ENCODE measurements around the gene TAF5L.
"Not testable (repeated sequence)": the region's sequence is repeated elsewhere in the genome, so short reads cannot be mapped to it uniquely, and the experiment has no call there.

TAF5L gene

DNA sequence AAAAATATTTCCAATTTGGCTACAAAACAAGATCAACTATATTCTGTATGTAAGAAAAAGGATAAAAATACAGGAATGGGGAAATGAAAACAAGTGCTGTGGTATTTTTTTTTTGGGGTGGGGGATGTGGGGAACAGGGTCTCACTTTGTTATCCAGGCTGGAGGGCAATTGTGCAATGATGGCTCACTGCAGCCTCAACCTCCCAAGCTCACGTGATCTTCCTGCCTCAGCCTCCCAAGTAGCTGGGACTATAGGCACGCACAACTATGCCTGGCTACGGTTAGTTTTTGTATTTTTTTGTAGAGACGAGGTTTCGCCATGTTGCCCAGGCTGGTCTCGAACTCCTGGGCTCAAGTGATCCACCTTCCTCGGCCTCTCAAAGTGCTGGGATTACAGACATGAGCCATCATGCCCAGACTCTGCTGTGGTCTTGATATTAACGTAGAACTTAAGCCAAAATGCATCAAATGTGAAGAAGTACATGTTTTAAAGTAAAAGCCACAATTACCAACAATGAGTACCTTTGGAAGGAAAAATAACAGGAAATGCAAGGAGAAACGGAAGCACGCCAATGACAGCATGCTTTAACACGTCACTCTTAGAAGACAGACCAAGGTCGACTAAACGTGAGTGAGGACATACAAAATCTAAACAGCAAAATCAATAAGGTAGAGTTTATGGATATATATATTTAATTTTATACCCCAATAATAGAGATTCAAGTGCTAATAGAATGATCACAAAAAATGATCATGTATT is 58.6 kb downstream of the TAF5L start:
- no peak for DNase-seq (ENCODE audit: low spot score)

DNA sequence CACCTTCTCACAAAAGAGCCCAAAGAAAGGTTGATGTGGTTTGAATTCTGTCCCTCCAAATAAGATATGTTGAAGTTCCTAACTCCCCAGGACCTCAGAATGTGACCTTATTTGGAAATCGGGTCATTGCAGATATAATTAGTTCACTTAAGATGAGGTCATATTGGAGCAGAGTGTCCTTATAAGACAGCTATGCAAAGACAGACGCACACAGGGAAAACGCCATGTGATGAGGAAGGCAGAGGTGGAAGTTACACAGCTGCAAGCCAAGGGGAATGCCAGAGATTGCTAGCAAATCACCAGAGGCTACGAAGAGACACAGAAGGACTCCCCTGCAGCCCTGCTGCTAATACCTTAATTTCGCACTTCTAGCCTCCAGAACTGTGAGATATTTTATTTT is 62.2 kb downstream of the TAF5L start:
- DNase-seq (ENCODE audit: low spot score): no peak

DNA sequence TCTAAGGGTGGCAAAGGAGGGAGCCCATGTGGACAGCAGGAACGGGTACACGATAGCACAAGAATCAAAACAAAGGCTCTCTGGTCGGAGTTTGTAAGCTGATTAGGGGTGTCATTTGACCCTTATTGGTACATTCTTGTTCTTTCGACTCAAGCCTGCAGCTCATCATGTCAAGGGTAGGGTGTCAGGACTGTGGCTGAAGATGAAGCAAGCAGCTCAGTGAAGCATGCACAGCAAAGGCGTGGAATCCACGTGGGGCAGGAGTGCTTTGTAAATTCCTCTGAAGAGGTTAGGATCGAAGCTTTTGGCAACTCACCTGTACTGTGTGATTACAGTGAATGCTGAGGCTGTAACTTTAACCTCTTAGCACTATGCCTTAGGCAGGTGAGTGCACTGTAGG is 62.7 kb downstream of the TAF5L start:
- no peak for DNase-seq (ENCODE audit: low spot score)

DNA sequence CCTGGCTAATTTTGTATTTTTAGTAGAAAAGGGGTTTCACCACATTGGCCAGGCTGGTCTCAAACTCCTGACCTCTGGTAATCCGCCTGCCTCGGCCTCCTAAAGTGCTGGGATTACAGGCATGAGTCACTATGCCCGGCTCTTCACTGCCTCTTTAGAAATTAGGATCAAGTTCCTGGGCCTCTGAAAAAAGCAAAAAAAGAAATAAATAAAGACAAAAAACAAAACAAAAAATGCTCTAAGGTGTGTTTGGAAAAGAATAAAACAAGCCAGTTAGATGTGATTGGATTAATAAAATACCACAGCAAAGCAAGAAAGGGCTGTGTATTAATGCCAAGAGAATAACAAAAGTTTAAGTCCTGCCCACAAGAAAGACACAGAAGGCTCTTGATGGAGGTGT is 63.2 kb downstream of the TAF5L start:
- no peak for DNase-seq (ENCODE audit: low spot score)

DNA sequence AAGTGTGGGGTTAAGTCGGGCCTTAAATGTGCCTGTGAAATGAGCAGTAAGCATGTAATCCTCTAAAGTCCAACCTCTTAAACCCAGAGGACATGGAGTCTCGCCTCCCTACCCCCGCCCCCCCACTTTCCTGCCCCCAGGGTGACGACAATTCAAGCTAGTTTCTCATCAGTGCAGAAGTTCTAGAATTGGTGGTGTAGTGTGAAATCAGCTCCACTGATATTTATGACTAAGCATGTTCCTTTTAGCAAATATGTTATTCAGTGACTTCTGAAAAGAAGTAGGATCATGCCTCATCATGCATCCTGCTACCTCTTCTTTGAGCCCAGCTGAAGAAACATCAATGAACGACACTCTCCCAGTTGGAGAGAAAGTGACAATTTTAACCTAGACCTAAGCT is 64.8 kb downstream of the TAF5L start:
- peak; percentile 42 for DNase-seq (ENCODE audit: low spot score)

DNA sequence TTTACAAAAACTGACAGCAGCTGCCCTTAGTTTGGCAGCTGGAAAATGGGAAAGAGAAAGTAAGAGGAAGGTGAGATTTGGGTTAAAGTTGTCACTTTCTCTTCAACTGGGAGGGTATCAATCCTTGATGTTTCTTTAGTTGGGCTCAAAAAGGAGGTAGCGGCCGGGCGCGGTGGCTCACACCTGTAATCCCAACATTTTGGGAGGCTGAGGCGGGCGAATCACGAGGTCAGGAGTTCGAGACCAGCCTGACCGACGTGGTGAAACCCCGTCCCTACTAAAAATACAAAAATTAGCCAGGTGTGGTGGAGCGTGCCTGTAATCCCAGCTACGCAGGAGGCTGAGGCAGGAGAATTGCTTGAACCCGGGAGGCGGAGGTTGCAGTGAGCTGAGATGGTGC is 65.8 kb downstream of the TAF5L start:
- not testable (repeated sequence) for DNase-seq (ENCODE audit: low spot score)

DNA sequence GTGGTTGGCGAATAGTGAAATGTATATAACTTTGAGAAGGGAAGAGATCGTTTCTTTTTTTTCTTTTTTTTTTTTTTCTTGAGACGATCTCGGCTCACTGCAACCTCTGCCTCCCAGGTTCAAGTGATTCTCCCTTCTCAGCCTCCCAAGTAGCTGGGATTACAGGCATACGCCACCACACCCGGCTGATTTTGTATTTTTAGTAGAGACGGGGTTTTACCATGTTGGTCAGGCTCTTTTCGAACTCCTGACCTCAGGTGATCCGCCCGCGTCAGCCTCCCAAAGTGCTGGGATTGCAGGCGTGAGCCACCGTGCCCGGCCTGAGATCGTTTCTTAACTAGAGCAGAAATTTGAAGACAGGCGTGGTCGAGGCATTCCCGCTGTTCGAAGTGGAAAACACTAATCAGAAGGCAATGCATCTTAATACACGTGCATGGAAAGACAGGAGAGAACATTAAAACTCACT is 66.6 kb downstream of the TAF5L start:
- peak; percentile 34 for DNase-seq (ENCODE audit: low spot score)

DNA sequence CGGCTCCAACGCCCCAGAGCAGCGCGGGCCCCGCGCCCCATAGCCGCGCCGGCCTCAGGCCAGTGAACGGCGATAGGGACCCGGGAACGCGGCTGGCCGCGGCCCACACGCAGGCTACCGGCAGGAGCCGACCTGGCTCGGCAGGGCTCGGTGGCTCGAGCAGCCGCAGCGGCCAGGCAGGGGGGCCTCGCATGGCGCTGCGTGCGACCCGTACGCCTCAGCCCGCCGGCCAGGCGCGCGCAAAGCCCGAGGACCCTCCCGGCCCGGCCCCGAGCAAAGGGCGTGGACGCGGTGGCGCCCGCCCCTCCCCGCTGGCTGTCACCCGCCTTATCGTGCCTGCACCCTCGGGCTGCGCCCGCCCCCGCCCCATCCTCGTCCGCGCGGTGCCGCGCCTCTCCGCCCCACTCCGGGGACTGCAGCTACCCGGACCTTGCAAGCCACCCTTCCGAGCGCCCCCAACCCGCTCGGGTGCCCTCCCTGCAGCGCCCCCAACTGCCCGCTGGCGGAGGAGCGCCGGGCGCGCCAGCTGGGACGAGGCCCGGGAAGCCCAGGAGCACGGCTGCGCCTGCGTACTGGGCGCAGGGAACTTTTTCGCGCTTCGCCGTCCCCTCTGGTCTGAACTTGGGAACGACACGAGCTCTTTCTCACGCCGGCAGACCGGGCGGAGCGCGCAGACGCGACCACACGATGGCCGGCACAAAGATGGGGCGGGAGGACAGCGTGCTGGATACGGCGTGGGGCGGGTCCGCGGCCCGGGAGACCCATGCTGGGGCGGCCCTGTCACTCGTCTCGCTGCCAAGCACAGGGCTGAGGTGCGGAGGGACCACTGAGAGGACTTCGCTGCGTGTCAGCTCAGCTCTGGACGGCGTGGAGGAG is 67.2 kb downstream of the TAF5L start, which contains the start of gene ABCB10:
Gene ABCB10, minus strand, starts transcription at position 248 of the 876 bp plus-strand sequence. Its CDS starts 55 bp downstream, at position 193.
- peak; percentile 92 for DNase-seq (ENCODE audit: low spot score)

DNA sequence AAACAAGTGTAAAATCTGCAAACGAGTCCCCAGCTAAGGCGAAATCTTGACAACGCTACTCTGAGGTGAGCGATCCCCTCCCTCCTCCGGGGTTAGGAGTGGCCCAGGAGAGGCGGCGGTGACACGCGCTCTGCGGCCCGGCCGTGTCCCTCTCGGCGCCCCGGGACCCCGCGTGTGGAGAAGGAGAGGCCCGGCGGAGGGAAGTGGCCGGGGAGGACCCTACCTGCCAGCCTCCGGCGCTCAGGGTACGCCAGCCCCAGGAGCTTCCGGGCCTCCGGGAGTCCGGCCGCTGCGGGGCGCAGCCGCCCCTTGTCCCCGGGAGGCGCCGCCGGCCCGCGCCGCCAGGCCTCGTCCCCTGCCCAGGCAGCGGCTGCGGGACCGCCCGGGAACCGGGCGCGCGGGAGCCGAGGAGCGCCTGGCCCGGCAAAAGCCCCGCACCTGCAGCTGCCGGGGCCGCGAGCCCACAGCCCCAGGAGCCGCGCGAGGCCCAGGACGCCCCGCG is 68.0 kb downstream of the TAF5L start:
- DNase-seq (ENCODE audit: low spot score): peak; percentile 73

DNA sequence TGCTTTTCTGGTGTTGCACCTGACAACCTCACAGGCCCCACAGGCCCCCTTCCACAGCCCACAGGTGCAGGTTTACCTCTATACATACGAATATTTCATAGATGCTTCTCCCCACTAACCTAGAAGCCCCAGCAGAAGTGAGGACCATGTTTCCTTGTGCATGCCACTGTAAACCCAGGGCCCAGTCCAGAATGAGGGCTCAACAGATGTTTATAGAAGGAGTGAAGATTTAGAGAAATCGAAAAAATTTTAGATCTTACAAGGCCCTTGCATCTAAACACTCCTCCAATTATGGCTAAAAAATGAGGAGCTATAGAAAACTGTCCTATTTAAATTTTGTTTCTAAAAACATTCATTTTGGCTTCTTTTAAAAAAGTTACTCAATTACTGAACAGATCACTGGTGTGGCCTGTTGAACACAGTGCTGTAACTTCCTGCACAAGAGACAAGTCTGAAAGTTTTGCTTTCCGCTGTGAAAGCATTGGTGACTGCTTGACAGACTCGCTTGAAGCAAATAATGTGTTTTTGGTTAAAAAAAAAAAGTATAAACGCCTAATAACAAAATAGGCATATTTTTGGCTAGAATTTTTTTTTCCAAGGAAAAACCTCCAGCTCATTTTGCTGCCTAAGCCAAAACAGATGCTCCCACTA is 68.6 kb downstream of the TAF5L start:
- peak; percentile 66 for DNase-seq (ENCODE audit: low spot score)

DNA sequence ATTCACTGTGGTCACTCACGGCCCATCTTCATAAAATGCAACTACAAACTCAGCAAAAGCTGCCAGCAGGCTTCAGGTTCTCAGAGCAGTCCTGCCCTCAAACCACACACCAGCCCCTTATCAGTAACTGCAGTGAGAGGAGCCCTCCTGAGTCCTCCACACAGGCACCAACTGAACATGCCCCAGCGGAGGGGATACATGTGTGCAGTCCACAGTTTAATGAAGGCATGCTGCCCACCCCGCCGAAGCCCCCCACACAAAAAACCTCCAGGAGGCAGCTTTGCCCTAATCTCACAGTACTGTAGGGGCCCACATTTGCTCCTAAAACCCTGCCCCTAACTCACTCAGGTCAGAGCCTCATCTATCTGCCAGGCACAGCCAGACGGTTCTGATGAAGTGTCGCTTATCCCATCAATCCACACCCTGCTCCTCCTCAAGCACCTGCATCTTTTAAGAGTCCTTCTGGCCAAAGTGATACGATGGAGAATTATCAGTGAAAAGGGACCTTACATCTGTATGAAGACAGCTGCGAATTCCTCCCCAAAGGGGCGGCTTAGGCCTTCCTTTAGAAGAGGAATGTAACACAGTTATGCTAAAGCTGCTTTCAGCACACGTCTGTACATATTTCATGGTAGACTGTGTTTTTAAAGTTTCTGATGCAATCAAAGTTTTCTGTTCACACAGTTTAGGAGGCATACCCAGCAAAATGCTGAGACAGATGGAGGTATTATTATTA is 70.9 kb downstream of the TAF5L start:
- peak; percentile 90 for DNase-seq (ENCODE audit: low spot score)

DNA sequence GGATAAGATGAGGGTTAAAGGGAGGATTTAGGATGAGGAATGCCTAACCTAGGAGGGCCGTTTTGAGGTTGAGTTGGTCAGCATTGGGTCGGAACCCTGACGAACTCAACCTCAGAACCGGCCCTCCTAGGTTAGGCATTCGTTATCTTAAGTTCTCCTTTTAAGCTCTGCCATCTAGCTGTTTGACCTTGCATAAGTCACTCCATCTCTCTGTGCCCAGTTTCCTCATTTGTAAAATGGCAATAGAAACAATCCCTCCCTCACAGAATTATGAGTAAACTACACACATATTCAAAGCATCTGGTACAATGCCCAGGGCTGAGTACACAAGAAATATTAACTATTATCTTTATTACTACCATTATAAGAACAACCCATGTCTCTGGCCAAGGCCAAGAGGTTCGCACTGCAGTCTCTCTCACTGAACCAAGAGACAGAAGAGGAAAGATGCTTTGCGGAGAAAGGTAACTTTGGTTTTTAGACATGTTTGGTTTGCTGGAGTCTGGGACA is 72.2 kb downstream of the TAF5L start:
- DNase-seq (ENCODE audit: low spot score): peak; percentile 51

DNA sequence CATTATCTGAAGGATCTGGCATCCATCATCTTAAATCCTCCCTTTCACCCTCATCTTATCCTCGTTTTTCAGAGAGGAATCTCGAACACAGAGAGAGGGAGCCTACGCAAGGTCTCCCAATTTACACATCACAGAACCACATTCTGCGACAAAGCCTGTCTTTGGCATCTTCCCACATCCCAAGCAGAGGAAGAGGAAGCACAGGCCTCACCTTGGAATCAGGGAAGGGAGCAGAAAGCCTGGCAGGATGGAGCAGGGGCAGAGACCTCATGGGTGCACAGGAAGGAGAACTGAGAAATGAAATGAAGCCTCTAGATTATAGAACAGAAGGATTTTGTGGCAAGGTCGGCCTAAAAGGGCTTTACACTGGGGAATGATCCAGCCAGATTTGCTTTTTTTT is 73.2 kb downstream of the TAF5L start:
- DNase-seq (ENCODE audit: low spot score): no peak

DNA sequence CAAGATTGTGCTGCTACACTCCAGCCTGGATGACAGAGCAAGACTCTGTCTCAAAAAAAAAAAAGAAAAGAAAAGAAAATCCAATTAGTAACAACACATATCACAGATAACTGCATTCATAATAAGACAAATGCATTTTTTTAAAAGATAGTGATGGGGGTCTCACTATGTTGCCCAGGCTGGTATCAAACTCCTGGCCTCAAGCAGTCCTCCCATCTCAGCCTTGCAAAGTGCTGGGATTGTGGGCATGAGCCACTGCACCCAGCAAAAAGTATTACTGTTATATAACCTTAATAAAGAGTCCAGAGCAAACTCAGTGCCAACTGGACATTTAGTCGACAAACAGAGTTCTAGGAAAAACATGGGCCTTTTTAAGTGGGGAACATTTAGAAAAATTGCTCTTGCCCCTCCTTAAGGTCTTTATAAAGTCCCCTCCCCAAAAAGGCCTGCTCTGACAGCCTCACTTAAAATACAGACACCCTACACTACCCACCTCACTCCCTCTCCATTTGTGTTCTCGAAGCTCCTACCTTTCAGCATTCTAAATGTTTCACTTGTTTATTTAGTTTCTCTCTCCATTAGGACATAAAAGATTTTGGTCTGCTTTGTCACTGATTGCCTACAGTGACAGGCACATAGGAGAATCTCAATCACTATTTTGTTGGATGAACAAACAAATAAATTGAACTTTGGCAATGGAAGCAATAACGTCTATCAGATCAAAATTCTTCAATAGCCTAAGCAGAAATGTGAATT is 74.9 kb downstream of the TAF5L start:
- peak; percentile 32 for DNase-seq (ENCODE audit: low spot score)

DNA sequence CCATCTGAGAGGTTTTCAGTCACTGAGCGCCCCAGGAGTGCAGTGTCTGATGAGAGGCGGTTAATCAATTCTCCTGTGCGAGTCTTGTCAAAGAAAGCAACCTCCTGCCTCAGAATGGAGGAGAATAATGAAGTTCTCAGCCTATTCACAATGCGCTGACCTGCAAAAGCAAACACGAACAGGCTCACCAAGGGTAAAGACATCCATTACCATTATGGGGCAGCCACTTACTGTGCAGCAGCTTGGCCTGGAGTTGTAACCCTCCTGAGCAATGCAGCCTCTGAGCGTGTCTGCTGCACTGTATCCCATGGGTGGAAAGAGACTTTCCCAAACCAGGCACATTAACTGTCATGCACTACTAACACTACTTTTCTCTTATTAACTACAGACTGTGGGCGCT is 78.4 kb downstream of the TAF5L start:
- DNase-seq (ENCODE audit: low spot score): no peak

DNA sequence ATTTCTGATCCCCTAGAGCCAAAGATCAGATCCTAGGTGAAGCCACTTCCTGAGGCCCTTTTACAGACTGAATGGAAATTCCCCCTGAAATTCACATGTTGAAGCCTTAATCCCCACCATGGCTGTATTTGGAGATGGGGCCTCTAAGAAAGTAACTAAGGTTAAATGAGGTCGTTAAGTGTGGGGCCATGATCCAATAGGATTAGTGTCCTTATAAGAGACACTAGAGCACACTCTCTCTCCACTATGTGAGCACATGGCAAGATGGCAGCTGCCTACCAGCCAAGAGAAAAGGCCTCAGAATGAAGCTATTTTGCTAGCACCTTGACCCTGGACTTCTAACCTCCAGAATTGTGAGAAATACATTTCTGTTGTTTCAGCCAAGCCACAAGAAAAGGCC is 81.3 kb downstream of the TAF5L start:
- no peak for DNase-seq (ENCODE audit: low spot score)

All from hematopoietic multipotent progenitor cell treated with erythropoietin and hydrocortisone succinate and interleukin-3 and kit ligand, for 17 days (in vitro differentiated cells).